Measurements from ENCODE around the gene CUTA.

DNA sequence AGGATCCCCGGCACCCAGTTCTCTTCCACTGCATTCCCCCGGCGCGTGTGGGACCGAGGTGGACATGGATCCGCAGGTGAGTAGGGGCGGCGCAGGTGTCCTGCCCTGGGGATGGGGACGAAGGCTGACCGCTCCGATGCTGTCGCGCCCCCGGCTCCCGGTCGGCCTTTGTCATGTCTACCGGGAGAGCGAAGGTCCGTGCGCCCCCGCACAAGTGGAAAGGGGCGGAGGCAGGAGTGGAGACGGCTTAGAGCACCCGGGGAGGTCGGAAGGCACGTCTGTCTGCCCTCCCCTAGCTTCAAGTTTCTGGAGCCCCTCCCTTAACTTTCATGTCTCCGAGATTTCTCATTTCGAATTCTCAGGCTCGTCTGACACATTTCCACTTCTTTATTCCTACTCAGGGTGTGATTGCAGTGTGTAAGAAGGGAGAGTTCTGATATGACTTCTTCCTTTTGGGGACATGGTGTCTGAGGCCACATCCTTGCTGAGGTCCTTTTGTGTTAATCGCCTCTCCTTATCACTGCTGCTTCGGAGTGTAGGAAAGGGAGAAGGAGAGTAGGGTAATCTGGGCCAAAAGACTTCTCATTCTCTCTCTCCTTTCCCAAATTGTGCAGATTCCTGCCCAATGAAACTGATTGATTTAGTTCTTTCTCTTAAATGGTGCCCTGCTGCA lies 25.8 kb downstream of the CUTA start:
- TF ChIP-seq CTCF (IDR thresholded peaks at IDR 0.05; ENCODE audit: borderline replicate concordance, extremely low read depth, low read length, poor library complexity, severe bottlenecking) (no peak), EZH2 (IDR thresholded peaks at IDR 0.05; ENCODE audit: borderline replicate concordance, low read depth, low read length, severe bottlenecking) (no peak)

Measured in DND-41 (cell line).